IPS-11a (cell line): Measurements from ENCODE around the gene HUWE1.

ENCODE experiments used
- H3K4me3 ChIP-seq: one replicate; pipeline ENCODE4 v1.5.1; 2013; ENCODE audit warnings: low read depth, low read length, control low read depth

Gene HUWE1

DNA sequence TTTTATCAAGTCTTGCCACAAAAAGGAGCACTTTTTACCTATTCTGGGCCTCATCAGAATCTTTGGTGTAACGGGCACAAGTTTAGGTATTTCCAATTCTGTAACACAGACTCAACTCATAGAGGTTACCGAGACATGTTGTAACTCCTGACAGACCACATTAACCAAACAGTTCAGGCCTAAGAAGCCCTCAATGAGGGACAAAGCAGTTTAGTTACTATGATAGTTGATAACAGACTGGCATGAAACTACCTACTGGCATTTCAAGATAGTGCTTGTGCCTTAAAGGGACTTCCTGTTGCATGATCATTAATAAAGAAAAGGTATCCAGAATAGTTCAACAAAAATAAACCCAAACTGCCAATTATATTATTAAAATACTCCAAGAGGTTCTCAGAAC lies 64.1 kb downstream of the HUWE1 start:
- H3K4me3 ChIP-seq = no peak overlapping the region

DNA sequence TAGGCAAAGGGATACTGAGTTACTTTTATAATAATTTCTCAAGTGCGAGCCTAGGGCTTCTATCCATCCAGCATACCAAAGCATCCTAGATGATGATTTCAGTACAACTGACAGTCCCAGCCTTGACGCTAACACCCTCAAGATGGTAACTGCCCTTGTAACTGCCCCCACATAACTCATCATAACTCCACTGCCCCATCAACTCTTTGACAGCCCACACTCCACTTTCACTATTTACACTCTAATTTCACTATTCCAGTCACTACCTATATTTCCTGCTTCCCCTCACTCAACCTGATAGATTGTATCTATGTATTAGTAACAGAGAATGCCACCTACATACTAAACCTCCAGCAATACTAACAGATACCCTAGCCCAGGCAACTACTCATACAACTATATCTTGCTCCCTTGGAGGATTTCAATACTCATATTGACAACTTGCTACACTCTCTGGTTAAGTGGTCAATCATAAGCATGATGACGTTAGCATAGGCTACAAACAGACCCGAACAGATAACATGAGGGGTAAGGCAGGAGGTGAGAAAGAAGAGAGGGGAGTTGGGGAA lies 65.0 kb downstream of the HUWE1 start:
- no peak overlapping the region for H3K4me3 ChIP-seq

DNA sequence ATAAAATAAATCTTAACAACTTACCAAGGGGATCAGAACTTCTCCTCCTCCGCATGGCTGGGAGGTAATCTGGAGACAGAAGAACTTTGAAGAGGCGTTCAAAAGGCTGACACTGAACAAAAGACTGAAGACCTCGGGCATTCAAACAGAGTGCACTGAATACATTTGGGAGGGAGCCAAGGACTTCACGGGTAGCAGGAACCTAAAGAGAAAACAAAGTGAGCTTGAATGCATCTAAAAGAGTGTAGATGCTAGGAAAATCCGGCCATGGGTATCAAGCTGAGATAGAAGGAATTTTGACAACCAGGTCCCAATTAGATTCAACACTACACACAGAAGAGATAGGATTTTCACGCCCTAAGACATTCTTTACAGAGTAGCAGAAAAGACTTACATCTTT lies 69.6 kb downstream of the HUWE1 start:
- no peak overlapping the region for H3K4me3 ChIP-seq

DNA sequence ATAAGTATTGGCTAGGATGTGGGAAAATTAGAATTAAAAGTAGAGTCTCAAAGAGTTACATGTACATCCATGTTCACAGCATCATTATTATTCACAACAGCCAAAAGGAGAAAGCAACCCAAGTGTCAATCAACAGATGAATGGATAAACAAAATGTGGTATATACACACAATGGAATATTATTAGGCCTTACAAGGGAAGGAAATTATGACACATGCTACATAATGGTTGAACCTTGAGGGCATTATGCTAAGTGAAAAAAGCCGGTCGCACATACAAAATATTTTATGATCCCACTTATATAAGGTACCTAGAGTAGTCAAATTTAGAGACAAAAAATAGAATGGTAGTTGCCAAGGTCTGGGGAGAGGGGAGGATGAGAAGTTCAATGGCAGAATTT lies 80.1 kb downstream of the HUWE1 start:
- H3K4me3 ChIP-seq = no peak overlapping the region

DNA sequence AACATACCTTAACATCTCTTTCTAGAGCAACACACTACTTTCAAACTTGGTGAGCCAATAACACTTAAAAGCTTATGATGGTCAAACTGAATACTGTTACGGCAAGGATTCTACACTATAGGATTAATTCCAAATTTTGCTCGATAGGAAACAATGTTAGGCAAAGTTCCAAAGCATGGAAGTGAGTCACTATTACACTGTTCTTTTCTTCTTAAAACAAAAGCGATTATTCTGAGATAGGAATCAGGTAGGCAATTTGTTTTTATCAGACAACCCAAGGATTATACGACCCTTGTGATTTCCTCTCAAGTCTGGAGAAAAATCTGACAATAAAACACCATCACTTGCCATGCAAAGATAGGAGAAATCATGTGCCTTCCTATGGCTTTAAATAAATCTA lies 81.5 kb downstream of the HUWE1 start:
- no peak overlapping the region for H3K4me3 ChIP-seq

DNA sequence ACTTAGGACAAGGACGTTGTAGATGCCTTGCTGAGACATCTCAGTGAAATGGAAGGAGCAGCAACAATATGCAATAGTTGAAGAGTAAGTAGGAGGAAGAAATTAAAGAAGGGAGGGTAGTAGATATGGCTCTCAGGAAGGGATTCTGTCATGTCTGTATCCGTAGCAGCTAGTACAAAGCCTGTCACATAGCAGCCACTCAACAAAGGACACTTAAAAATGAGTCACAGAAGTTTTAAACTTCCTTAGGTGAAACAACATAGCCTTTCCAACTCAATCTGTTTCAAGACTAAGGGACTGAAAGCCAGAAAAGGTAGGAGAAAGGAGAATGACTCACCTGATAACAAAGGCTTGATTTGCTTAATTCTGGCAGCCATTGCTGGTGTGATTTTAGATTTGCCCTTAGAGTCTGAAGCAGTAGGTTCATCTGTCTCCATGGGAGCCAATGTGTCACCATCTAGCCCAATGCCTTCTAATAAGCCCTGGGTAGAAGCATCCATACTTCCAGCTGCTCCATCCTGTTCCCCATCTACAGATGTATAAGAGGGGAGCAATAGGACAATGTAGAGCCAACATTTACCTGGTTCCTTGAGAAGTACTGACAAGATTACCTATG lies 86.6 kb downstream of the HUWE1 start:
- no peak overlapping the region for H3K4me3 ChIP-seq

DNA sequence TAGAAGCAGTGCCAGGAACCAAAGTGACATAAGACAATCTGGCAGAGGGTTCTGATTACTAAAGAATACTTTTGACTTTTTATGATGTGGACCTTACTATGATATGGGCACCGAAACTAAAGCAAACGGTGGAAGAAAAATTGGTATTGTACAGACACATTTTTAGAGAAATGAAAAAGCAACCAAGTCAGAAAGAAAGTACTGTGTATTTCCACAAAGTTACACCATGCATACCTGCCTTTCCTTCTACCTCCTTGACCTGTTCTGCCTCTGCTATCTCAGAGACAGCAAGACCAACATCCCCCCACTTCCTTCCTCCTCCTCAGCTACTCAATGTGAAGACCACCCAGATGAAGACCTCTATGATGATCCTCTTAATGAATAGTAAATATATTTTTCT lies 88.3 kb downstream of the HUWE1 start:
- no peak overlapping the region for H3K4me3 ChIP-seq

DNA sequence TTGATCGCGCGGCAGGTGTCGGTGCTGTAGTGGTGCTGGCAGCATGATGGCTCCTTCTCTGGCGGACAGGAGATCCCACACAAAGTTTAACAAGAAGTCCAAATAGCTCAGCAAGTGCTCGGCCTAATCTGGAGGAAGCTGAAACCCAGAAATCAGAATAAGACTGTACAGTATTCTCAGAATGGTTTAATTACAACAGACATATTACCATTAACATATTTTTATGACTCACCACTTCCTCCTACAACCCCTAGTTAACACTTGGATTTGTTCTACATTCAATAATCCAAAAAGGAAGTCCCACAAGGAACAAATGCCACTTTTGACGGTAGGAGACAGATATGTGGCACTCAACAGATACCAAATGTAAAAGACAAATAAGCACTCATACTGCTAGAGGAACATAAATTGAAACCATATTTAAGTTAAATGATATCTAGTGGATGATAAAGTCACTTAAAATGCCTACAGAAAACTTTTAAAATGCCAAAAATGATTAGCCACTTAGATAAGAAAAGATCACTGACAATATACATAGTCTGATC lies 91.2 kb downstream of the HUWE1 start:
- H3K4me3 ChIP-seq = no peak overlapping the region

DNA sequence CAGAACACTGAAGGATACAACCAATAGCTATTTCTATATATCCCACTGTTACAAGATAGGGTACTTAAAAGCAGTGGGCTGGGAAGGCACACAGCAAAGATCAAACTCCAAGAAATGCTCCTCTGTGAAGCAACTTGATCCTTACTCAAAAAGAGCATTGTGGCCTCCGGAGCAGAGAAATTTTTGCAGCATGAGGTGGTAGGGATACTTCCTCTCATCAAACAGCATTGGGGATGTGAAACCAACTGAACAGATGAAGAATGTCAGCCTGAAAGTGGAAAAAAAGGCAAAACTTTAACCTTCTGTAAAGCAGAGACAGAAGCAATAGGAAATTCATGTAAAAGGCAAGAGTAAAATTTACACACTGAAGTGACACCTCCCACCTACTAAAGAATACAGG lies 92.2 kb downstream of the HUWE1 start:
- no peak overlapping the region for H3K4me3 ChIP-seq

DNA sequence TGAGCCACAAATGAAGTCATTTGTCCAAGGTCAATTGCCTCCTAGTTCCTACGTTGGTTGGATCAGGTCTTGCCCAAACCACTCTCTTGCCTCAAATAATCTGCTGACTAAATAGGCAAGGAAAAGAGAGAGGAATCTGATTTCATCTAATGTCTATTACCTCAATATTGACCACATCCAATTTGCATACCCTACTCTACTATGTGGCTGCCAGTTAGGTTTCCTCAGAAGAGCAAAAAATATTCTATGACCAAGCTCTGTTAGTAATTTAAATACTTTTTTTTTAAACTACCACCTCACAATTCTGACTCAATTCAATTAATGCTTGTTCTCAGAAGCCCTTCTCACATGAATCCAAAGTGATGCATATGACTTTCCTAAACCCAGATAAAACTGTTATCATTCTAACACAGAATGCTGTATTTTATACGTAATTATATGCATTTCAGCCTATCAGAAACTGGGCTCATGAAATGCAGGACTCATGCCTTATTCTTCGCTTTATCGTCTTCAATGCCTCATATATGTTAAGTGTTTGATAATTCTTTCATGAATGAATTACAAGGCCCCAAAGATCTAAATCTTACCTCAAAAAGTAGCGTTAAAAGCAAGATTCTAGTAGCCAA lies 98.6 kb downstream of the HUWE1 start:
- no peak overlapping the region for H3K4me3 ChIP-seq

DNA sequence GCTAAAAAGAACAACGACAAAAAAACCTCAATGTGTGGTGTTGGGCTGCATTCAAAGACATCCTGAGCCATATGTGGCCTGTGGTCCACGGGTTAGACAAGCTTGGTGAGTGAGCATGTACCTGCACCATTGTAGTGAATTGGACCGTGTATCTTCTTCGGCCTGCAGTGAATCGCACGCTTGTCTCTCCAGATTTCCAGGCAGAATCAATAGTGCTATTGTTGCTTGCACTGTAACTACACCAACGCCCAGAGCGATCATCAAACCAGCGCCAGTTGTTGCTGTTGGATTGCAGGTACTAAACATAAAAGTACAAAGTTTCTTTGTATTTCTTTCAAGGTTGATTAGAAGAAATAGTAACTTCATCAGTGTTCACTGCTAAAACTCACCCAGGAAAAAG lies 101.6 kb downstream of the HUWE1 start:
- no peak overlapping the region for H3K4me3 ChIP-seq

DNA sequence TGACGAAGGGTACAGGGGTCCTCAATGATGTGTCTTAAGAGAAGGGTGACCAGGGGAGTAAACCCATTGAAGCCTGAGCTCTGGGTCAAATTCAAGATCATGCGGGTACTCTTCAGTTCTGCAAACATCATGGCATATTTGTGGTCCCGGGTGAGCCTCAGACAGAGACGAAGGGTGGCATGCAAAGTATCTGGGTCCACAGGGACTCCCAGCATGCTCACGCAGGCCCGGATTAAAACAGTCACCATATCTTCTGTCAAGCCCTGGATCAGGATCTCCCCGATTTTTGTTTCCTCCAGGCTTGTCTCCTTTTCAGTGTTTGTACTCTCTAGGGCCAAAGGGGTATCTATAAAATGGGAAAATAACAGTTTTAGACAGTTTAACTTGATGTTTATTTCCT lies 102.9 kb downstream of the HUWE1 start:
- H3K4me3 ChIP-seq = no peak overlapping the region

DNA sequence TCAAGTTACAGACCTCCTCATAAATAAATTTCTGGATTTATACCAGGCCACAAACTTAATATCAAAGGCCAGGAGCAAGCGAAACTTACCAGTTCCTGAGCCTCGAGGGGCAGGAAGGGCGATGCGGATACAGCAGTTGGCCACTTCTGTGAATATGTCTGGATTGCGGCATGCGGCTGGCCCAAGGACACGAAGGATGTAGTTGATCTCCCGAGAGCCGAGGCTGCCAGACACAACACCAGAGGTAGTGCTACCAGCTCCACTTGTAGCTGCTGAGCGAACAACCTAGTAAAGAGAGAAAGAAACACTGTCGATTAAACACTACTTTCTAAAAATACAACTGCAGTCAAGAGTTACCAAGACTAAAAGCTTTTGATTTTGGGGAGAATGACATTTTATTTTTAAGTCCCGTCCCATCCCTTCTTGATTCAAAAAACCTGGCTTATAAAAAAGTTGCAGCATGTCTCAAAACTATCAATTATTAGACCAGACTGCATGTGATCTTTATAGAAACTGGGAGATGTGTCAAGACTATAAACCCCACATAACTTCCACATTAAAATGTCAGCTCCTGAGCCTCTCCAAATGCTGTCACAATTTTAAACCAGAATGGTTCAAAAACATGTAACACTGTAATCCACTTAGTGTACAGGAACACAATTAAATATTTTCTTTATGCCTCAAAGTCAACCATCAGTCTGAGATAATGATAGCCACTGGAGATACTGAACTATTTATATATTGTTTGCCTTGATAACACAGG lies 105.6 kb downstream of the HUWE1 start:
- H3K4me3 ChIP-seq = no peak overlapping the region

DNA sequence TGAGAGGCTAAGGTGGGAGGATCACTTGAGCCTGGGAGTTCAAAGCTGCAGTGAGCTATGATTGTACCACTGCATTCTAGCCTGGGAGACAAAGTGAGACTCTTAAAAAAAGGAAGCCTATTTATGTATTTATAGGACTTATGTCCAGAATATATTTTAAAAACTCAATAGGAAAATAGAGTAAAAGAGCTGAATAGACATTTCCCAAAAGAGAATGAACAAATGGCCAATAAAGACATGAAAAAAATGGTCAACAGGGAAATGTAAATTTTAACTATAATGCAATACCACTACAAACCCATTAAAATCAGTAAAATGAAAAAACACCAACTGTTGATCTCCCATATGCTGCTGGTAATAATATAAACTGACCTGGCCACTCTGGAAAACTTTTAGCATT lies 115.0 kb downstream of the HUWE1 start:
- H3K4me3 ChIP-seq = no peak overlapping the region

DNA sequence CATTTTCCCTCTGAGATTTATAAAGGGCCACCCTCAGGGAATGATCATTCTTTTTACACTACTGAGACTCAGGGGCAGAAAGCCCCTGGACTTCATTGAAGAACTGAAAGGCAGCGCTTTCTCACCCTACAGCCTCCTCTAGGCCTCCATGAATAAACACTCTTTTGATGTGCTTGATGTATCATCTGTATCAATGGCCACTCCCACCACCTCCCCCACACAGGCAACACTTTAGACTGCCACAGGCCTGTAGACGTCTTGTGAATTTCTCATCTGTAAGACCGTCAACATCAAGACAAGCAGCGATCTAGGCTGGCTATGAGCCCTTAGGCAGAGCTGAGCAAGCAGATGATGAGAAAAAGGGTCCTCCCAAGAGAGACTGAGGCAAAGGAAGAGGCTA lies 123.2 kb downstream of the HUWE1 start:
- no peak overlapping the region for H3K4me3 ChIP-seq

DNA sequence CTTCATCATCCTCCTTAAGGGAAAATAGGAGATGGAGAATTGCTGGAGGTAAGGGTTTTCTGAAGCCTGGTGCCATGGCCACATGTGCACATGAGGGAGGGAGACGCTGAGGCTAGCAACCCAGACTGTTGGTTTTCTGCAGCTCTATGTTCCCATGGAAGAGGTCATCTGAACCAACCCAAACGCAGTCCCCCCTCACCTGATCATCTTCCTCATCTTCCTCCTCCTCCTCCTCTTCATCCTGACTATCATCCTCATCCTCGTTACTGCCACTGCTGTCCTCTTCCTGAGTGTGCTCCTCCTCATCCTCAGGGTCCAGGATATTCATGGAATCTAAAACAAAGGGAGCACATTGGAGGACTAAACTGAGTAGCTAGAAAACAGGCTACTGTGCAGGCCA lies 124.6 kb downstream of the HUWE1 start:
- H3K4me3 ChIP-seq = no peak overlapping the region

DNA sequence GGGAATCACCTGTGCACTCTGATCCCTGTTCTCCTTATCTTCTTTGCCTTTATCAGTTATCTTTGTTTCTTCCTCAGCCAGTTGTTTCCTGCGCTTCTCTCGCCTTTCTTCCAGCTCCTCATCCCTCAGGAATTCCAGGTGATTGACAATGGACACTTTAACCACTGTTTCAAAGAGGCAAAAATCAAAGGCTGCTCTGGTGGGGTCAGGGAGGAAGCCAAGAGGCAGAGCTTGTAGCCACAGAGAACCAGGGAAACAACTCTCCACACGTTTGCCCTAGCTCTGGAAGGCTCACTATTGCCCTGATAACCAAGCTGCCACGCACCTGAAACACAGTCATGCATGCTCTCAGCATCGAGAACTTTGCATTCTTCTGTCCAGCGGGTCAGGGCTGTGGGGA lies 127.9 kb downstream of the HUWE1 start:
- no peak overlapping the region for H3K4me3 ChIP-seq

DNA sequence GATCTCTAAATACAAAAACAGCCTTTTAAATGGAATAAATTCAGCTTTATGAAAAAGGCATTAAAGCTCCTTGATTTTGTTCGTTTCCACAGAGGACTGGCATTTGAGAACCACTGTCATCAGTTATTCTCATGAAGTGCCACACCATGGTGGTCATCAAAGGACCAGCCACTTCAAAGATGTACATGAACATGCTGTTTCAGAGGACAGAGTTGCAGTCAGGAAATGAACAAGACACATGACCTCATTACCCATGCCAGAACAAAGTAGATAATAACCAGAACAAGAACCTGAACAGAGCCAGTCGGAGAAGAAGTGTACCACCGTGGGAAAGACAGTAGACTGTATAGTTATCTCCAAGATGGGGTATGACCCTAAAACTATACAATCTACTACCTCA lies 129.7 kb downstream of the HUWE1 start:
- H3K4me3 ChIP-seq = no peak overlapping the region

DNA sequence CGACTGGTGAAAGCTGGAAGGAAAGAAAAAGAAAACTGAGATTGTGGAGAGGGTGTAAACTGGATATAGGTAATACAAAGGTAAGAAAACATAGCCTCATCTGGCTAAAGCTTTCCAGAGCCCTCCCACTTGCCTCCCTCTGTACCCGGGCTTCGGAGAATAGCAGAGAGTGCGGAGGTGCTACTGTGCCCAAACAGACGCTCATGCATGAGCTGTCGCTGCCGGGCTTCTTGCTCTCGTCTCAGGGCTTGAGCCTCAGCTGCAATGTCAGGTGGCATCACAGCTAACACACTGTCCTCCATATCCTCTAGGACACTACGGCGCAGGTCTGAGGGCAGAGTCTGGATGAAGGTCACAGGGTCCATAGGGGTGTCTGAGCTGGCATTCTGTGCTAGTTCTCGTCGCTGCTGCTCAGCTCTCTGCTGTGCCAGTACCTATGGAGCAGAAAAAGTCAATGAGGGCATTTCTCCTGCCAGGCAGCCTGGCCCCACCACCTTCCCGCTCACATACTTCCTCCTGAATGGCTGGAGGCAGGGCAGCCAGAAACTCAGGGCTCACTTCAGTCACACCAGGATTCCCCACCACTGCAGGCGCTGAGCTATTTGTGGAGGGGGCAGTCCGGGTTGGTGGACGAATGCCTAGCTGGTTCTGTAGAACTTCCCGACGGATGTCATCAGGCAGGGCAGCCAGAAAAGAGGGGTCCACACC lies 135.6 kb downstream of the HUWE1 start:
- no peak overlapping the region for H3K4me3 ChIP-seq

DNA sequence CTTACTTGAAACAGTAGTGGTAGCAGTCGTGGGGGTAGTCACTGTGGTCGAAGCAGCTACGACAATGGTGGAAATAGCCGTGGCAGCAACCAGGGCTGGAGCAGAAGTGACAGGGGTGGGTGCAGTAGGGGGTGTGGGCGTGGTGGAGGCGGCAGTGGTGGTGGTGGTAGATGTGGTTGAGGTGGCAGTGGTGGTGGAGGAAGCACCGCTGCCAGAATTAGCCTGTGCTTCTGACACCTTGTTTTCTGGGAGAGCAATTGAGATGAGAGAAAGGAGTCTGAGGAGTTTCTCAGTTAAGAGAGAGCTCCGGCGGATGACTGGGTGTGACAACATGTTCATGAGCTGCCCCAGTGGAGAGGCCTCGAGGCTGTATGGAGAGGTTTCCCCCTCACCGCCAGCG lies 138.9 kb downstream of the HUWE1 start:
- H3K4me3 ChIP-seq = no peak overlapping the region

DNA sequence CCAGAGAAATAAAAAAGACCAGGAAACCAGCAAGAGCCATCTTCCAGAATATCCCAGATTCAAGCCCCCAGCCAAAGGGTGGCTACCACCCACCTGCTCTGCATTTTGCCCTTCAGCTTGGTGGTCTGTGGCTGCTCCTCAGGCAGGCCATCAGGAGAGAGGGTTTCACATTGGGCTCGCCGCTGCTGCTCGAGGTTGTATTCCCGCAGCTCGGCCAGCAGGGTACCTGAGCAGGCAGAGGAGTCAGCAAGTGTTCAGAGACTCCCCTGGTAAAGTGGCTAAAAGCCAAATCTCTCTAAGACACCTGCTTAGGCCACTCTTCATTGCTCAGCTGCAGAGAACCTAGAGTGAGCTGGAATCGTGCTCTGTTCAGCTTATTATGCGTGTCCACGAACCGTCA lies 141.6 kb downstream of the HUWE1 start:
- H3K4me3 ChIP-seq = no peak overlapping the region
